HEK293 (cell line): ENCODE data around the gene RNF187.

Experiments
- CTCF ChIA-PET: fragments of 350-600 bp; formaldehyde crosslinking; extraction: SDS; loops from one replicate; lab custom pipeline; 2021; ENCODE audit warnings: antibody characterized with exemption; lab: Yijun Ruan, JAX
- POLR2A ChIA-PET: fragments of 300-600 bp; formaldehyde crosslinking; extraction: SDS; loops from one replicate; lab custom pipeline; 2020; ENCODE audit warnings: antibody characterized with exemption, inconsistent platforms; lab: Yijun Ruan, JAX
- H3K27ac ChIP-seq: fragments of 200-500 bp; sonication (Bioruptor generic); 2 replicates; pipeline ENCODE4 v1.5.1; 2014; ENCODE audit warnings: low read depth, low read length, control low read depth, inconsistent platforms; ENCODE audit errors: extremely low read depth
- H3K36me3 ChIP-seq, 2 experiments: fragments of 200-500 bp in 1 of 2; sonication (Bioruptor generic) in 1 of 2; 1 replicate in 1 of 2; 2 replicates in 1 of 2; pipeline ENCODE4 v1.5.1; 2014 to 2017; ENCODE audit warnings: inconsistent platforms in 2 of 2, low read length in 2 of 2; ENCODE audit not compliant: control insufficient read depth in 2 of 2, insufficient read depth in 1 of 2
- H3K4me1 ChIP-seq: fragments of 200-500 bp; sonication (Bioruptor generic); 2 replicates; pipeline ENCODE4 v1.5.1; 2014; ENCODE audit warnings: mild to moderate bottlenecking, low read length, inconsistent platforms; ENCODE audit not compliant: control insufficient read depth, insufficient read depth
- H3K4me3 ChIP-seq: 2 replicates; pipeline ENCODE4 v1.5.1; 2011; ENCODE audit warnings: low read depth, mild to moderate bottlenecking, control low read depth, low read length, moderate library complexity
- H3K9me3 ChIP-seq: fragments of 200-500 bp; sonication (Bioruptor generic); 2 replicates; pipeline ENCODE4 v1.5.1; 2014; ENCODE audit warnings: low read depth, low read length, inconsistent platforms; ENCODE audit not compliant: control insufficient read depth, insufficient read depth
- ELK4 ChIP-seq: IDR thresholded peaks from 2 replicates; pipeline ENCODE4 v1.6.1; 2011; ENCODE audit warnings: mild to moderate bottlenecking, low read depth, low read length, borderline replicate concordance
- KLF10 ChIP-seq: fragments of 450-650 bp; IDR thresholded peaks from 2 replicates; pipeline ENCODE4 v1.5.1; 2018; ENCODE audit warnings: missing biosample characterization, mild to moderate bottlenecking, missing genetic modification characterization
- PRDM1 ChIP-seq: fragments of 450-650 bp; formaldehyde crosslinking; IDR thresholded peaks from 2 replicates; pipeline ENCODE4; 2016; ENCODE audit warnings: missing biosample characterization, missing genetic modification characterization
- RBAK ChIP-seq: fragments of 450-650 bp; formaldehyde crosslinking; IDR thresholded peaks from 2 replicates; pipeline ENCODE4 v1.5.1; 2016; ENCODE audit warnings: missing biosample characterization, missing genetic modification characterization
- YY2 ChIP-seq: fragments of 450-650 bp; formaldehyde crosslinking; IDR thresholded peaks from 2 replicates; pipeline ENCODE4 v1.5.1; 2016; ENCODE audit warnings: missing biosample characterization, missing genetic modification characterization
- ZBTB7A ChIP-seq: fragments of 450-650 bp; formaldehyde crosslinking; IDR thresholded peaks from 2 replicates; pipeline ENCODE4 v1.5.1; 2016; ENCODE audit warnings: low read depth, missing biosample characterization, missing genetic modification characterization
- ZFHX2 ChIP-seq: fragments of 450-650 bp; formaldehyde crosslinking; conservative IDR thresholded peaks from 2 replicates; pipeline ENCODE4 v1.5.1; 2016; ENCODE audit warnings: missing biosample characterization, missing genetic modification characterization
- ZNF112 ChIP-seq: fragments of 450-650 bp; formaldehyde crosslinking; IDR thresholded peaks from 2 replicates; pipeline ENCODE4 v1.5.0; 2017; ENCODE audit warnings: missing biosample characterization, missing genetic modification characterization
- ZNF23 ChIP-seq: fragments of 450-650 bp; formaldehyde crosslinking; IDR thresholded peaks from 2 replicates; pipeline ENCODE4 v1.5.1; 2016; ENCODE audit warnings: missing biosample characterization, missing genetic modification characterization, borderline replicate concordance
- ZNF335 ChIP-seq: fragments of 450-650 bp; formaldehyde crosslinking; conservative IDR thresholded peaks from 2 replicates; pipeline ENCODE4 v1.5.1; 2016; ENCODE audit warnings: missing biosample characterization, missing genetic modification characterization
- ZNF362 ChIP-seq: fragments of 450-650 bp; formaldehyde crosslinking; IDR thresholded peaks from 2 replicates; pipeline ENCODE4 v1.5.1; 2016; ENCODE audit warnings: missing biosample characterization, missing genetic modification characterization
- ZNF391 ChIP-seq: fragments of 450-650 bp; formaldehyde crosslinking; IDR thresholded peaks from 2 replicates; pipeline ENCODE4 v1.5.1; 2016; ENCODE audit warnings: low read depth, missing biosample characterization, missing genetic modification characterization, borderline replicate concordance
- ZNF404 ChIP-seq: fragments of 450-650 bp; formaldehyde crosslinking; IDR thresholded peaks from 2 replicates; pipeline ENCODE4 v1.5.1; 2017; ENCODE audit warnings: missing biosample characterization, missing genetic modification characterization
- ZNF529 ChIP-seq: fragments of 450-650 bp; formaldehyde crosslinking; IDR thresholded peaks from 2 replicates; pipeline ENCODE4 v1.5.1; 2017; ENCODE audit warnings: missing genetic modification characterization, missing biosample characterization; ENCODE audit not compliant: insufficient replicate concordance
- ZNF571 ChIP-seq: fragments of 450-650 bp; formaldehyde crosslinking; IDR thresholded peaks from 2 replicates; pipeline ENCODE4 v1.5.0; 2017; ENCODE audit warnings: missing biosample characterization, missing genetic modification characterization
- ZNF621 ChIP-seq: fragments of 450-650 bp; formaldehyde crosslinking; IDR thresholded peaks from 2 replicates; pipeline ENCODE4 v1.5.1; 2017; ENCODE audit warnings: missing biosample characterization, missing genetic modification characterization
- ZNF623 ChIP-seq: fragments of 450-650 bp; formaldehyde crosslinking; IDR thresholded peaks from 2 replicates; pipeline ENCODE4 v1.5.1; 2016; ENCODE audit warnings: missing biosample characterization, missing genetic modification characterization
- ZNF645 ChIP-seq: fragments of 450-650 bp; formaldehyde crosslinking; IDR thresholded peaks from 2 replicates; pipeline ENCODE4; 2016; ENCODE audit warnings: missing biosample characterization, missing genetic modification characterization
- ZNF660 ChIP-seq: fragments of 450-650 bp; IDR thresholded peaks from 2 replicates; pipeline ENCODE4 v1.5.1; 2018; ENCODE audit warnings: missing biosample characterization, mild to moderate bottlenecking, missing genetic modification characterization
- ZNF843 ChIP-seq: fragments of 450-650 bp; formaldehyde crosslinking; IDR thresholded peaks from 2 replicates; pipeline ENCODE4 v1.5.1; 2016; ENCODE audit warnings: missing biosample characterization, missing genetic modification characterization
- ZSCAN18 ChIP-seq: fragments of 450-650 bp; formaldehyde crosslinking; IDR thresholded peaks from 2 replicates; pipeline ENCODE4 v1.5.1; 2016; ENCODE audit warnings: missing biosample characterization, missing genetic modification characterization
- ZSCAN23 ChIP-seq: fragments of 450-650 bp; formaldehyde crosslinking; IDR thresholded peaks from 2 replicates; pipeline ENCODE4 v1.5.1; 2016; ENCODE audit warnings: missing biosample characterization, missing genetic modification characterization
- ZSCAN30 ChIP-seq: fragments of 450-650 bp; IDR thresholded peaks from 2 replicates; pipeline ENCODE4 v1.5.1; 2018; ENCODE audit warnings: missing biosample characterization, mild to moderate bottlenecking, missing genetic modification characterization, moderate library complexity
- TF ChIP-seq, protein P1 (sequence below): fragments of 450-650 bp; formaldehyde crosslinking; IDR thresholded peaks from 2 replicates; pipeline ENCODE4 v1.5.1; 2016; ENCODE audit warnings: missing biosample characterization, missing genetic modification characterization, borderline replicate concordance

Gene RNF187

DNA sequence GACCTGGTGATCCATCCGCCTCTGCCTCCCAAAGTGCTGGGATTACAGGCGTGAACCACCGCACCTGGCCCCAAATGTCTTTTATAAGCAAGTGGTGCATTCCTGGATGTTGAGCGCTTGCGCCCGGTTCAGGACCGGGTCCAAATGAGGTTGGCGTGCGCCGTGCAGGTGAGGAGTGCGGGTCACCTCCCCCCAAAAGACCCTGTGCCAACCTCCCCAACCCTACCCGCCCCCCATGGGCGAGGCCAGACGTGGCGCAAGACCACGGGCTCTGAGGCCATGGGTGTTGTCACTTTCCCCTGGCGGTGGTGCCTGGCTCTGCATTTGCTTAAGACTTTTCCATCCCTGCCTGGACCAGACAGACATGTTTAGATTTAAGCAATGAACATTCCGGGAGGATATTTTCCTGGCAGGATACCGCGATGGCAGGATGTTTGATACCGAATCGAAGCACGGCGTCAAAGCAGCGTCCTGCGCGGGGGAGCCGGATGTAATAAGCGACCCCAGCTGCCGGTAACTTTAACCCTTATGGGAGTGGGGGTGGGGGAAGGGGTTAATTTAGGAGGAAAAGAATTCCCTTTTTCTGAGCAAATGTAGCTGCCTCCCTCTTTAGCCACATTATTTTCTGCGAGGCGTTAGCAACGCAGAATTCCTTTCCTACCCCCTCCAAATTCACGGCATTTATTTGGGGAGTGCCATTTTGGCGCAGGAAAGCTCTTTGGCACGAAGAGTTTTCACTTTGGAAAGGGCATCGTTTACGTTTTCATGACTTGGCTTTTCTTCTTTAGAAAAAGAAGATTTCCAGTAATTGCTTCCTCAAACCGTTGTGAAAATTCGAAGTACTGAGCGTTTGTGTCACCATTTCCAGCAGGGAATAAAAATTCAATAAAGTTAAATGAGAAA, 27.8 kb upstream of the RNF187 start:
- Histone ChIP-seq H3K4me3 (peak overlapping the region; percentile 68), H3K4me1 (peaks cover 11% of the 10 kb centered on the region; the same call in 1 of the 2 replicates), H3K36me3 (peaks cover 2 to 4% of the 10 kb centered on the region in 2 experiments; a peak in 2 of 3 replicates), H3K27ac (peak overlapping the region; percentile 48; the same call in 1 of the 2 replicates), H3K9me3 (no peaks in the 10 kb centered on the region)
- CTCF ChIA-PET, result interaction anchor here (0.6 to 4.5 kb wide), 20 partner anchors 13 to 940 kb away, joined by 3 to 22 read pairs (median 4); no protein-coding TSS in a partner anchor
- POLR2A ChIA-PET, result interaction anchor here (0.6 to 1.2 kb wide), 9 partner anchors 13 to 1167 kb away, joined by 3 to 9 read pairs (median 4); partner anchors contain the start of genes RNF187, TAF5L and URB2
- TF ChIP-seq ZNF571, result no peak
- no peak for TF ChIP-seq ZNF23 (tag by site-specific recombination)
- TF ChIP-seq PRDM1 (tag by site-specific recombination), result peak; percentile 59
- TF ChIP-seq ZNF621 (tag by site-specific recombination), result no peak
- TF ChIP-seq ZSCAN18 (tag by site-specific recombination), result no peak
- no peak for TF ChIP-seq ZSCAN23 (tag by site-specific recombination)
- TF ChIP-seq ZFHX2 (tag by site-specific recombination), result peak; percentile 61; the same call in 1 of the 2 replicates
- peak; percentile 49; the same call in 1 of the 2 replicates for TF ChIP-seq YY2
- TF ChIP-seq ZNF529 (tag by site-specific recombination), result no peak
- TF ChIP-seq RBAK (tag by site-specific recombination), result no peak
- no peak for TF ChIP-seq ZNF362 (tag by site-specific recombination)
- TF ChIP-seq, protein P1, sequence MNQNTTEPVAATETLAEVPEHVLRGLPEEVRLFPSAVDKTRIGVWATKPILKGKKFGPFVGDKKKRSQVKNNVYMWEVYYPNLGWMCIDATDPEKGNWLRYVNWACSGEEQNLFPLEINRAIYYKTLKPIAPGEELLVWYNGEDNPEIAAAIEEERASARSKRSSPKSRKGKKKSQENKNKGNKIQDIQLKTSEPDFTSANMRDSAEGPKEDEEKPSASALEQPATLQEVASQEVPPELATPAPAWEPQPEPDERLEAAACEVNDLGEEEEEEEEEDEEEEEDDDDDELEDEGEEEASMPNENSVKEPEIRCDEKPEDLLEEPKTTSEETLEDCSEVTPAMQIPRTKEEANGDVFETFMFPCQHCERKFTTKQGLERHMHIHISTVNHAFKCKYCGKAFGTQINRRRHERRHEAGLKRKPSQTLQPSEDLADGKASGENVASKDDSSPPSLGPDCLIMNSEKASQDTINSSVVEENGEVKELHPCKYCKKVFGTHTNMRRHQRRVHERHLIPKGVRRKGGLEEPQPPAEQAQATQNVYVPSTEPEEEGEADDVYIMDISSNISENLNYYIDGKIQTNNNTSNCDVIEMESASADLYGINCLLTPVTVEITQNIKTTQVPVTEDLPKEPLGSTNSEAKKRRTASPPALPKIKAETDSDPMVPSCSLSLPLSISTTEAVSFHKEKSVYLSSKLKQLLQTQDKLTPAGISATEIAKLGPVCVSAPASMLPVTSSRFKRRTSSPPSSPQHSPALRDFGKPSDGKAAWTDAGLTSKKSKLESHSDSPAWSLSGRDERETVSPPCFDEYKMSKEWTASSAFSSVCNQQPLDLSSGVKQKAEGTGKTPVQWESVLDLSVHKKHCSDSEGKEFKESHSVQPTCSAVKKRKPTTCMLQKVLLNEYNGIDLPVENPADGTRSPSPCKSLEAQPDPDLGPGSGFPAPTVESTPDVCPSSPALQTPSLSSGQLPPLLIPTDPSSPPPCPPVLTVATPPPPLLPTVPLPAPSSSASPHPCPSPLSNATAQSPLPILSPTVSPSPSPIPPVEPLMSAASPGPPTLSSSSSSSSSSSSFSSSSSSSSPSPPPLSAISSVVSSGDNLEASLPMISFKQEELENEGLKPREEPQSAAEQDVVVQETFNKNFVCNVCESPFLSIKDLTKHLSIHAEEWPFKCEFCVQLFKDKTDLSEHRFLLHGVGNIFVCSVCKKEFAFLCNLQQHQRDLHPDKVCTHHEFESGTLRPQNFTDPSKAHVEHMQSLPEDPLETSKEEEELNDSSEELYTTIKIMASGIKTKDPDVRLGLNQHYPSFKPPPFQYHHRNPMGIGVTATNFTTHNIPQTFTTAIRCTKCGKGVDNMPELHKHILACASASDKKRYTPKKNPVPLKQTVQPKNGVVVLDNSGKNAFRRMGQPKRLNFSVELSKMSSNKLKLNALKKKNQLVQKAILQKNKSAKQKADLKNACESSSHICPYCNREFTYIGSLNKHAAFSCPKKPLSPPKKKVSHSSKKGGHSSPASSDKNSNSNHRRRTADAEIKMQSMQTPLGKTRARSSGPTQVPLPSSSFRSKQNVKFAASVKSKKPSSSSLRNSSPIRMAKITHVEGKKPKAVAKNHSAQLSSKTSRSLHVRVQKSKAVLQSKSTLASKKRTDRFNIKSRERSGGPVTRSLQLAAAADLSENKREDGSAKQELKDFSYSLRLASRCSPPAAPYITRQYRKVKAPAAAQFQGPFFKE (tag by site-specific recombination), result no peak
- peak; percentile 72 for TF ChIP-seq KLF10
- no peak for TF ChIP-seq ZNF112 (tag by site-specific recombination)
- TF ChIP-seq ELK4, result no peak
- TF ChIP-seq ZSCAN30 (tag by site-specific recombination), result peak; percentile 79; the same call in 1 of the 2 replicates
- TF ChIP-seq ZNF391 (tag by site-specific recombination), result no peak; the same call in 1 of the 2 replicates
- TF ChIP-seq ZNF660 (tag by site-specific recombination), result peak; percentile 90; the same call in 1 of the 2 replicates
- TF ChIP-seq ZNF623 (tag by site-specific recombination), result no peak
- TF ChIP-seq ZNF335 (tag by site-specific recombination), result peak; percentile 5; the same call in 1 of the 2 replicates
- TF ChIP-seq ZBTB7A, result 0 out of 2 replicates have a peak, but pooled peaks have one; percentile 63
- no peak for TF ChIP-seq ZNF843 (tag by site-specific recombination)
- no peak; the same call in 1 of the 2 replicates for TF ChIP-seq ZNF645 (tag by site-specific recombination)
- TF ChIP-seq ZNF404 (tag by site-specific recombination), result no peak
